Measurements from ENCODE around the gene ZNF132. TPM values are rescaled to one million over a fixed set of nuclear protein-coding genes. Genes with fewer than 3 reads are reported as not detected.
A peak's percentile ranks its signal among the peaks of the same experiment; 100 is the strongest.

ZNF132 gene
- total and polyA plus RNA-seq, 9 of the 15 experiments (the other 6 are each of a cell fraction or from before 2014, with no cell fraction given), result 0.03 to 0.42 (median 0.10) TPM; not detected in 5

DNA sequence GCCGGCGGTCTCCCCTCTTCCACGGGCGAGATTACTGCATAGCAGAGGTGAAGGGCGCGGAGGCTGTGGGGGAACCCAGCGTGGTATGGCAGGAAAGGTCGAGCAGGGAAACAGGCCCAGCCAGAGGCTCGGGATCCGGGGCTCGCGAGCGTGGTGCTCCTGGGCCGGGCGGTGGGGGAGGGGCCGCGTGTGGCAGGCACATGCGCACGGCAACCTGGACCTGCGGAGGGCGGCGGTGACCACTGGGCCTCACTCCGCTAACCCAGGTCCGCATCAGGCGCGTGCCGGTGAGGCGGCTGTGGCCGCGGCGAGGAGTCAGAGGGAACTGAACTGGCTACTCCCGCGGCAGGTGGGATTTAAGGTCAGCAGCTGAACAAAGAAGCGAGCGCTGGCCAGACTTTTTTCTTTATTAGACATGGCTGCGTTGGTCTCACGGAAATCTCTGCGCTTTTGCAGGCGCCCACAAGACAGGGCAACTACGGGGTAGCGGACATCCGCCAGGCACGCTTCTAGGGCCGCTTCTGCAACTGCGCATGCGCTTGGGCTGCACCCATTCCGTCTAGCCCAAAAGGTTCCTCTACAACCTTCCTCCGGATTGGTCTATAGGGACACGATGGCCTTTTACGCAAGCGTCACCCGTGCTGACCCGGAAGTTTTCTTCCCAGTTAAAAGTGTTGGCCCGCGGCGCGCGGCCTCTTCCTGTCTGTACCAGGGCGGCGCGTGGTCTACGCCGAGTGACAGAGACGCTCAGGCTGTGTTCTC, 53.2 kb downstream of the ZNF132 start, which contains the start of gene RPS5 (continued):
- TF ChIP-seq FOXP1 (CRISPR knock-in tag; IDR thresholded peaks at IDR 0.05) (peak; percentile 85), SNRNP70 (optimal IDR thresholded peaks at IDR 0.05; ENCODE audit: low read depth, low read length) (no peak), NR2F6 (CRISPR knock-in tag; IDR thresholded peaks at IDR 0.05) (no peak), GATAD2B (IDR thresholded peaks at IDR 0.05; ENCODE audit: borderline replicate concordance) (no peak), TRIM25 (IDR thresholded peaks at IDR 0.05; ENCODE audit: borderline replicate concordance) (no peak), XRCC3 (IDR thresholded peaks at IDR 0.05) (no peak), SNAPC5 (CRISPR knock-in tag; IDR thresholded peaks at IDR 0.05) (no peak), DDX20 (tag; IDR thresholded peaks at IDR 0.05; ENCODE audit: low read depth) (no peak), HDAC8 (tag; IDR thresholded peaks at IDR 0.05) (no peak), YBX1 (IDR thresholded peaks at IDR 0.05) (no peak)
- TF ChIP-seq, protein P1, sequence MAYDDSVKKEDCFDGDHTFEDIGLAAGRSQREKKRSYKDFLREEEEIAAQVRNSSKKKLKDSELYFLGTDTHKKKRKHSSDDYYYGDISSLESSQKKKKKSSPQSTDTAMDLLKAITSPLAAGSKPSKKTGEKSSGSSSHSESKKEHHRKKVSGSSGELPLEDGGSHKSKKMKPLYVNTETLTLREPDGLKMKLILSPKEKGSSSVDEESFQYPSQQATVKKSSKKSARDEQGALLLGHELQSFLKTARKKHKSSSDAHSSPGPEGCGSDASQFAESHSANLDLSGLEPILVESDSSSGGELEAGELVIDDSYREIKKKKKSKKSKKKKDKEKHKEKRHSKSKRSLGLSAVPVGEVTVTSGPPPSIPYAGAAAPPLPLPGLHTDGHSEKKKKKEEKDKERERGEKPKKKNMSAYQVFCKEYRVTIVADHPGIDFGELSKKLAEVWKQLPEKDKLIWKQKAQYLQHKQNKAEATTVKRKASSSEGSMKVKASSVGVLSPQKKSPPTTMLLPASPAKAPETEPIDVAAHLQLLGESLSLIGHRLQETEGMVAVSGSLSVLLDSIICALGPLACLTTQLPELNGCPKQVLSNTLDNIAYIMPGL (CRISPR knock-in tag; IDR thresholded peaks at IDR 0.05), result peak; percentile 84
- TF ChIP-seq, protein P2, sequence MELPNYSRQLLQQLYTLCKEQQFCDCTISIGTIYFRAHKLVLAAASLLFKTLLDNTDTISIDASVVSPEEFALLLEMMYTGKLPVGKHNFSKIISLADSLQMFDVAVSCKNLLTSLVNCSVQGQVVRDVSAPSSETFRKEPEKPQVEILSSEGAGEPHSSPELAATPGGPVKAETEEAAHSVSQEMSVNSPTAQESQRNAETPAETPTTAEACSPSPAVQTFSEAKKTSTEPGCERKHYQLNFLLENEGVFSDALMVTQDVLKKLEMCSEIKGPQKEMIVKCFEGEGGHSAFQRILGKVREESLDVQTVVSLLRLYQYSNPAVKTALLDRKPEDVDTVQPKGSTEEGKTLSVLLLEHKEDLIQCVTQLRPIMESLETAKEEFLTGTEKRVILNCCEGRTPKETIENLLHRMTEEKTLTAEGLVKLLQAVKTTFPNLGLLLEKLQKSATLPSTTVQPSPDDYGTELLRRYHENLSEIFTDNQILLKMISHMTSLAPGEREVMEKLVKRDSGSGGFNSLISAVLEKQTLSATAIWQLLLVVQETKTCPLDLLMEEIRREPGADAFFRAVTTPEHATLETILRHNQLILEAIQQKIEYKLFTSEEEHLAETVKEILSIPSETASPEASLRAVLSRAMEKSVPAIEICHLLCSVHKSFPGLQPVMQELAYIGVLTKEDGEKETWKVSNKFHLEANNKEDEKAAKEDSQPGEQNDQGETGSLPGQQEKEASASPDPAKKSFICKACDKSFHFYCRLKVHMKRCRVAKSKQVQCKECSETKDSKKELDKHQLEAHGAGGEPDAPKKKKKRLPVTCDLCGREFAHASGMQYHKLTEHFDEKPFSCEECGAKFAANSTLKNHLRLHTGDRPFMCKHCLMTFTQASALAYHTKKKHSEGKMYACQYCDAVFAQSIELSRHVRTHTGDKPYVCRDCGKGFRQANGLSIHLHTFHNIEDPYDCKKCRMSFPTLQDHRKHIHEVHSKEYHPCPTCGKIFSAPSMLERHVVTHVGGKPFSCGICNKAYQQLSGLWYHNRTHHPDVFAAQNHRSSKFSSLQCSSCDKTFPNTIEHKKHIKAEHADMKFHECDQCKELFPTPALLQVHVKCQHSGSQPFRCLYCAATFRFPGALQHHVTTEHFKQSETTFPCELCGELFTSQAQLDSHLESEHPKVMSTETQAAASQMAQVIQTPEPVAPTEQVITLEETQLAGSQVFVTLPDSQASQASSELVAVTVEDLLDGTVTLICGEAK (IDR thresholded peaks at IDR 0.05), result peak; percentile 97
- TF ChIP-seq, protein P2 (CRISPR knock-in tag; IDR thresholded peaks at IDR 0.05), result peak; percentile 56; the same call in 1 of the 2 replicates

Data from K562 (cell line).